Kidney epithelial cell (primary cell): Measurements from ENCODE around the gene PSME1. TPM values are rescaled to one million over a fixed set of nuclear protein-coding genes. Genes with fewer than 3 reads are reported as not detected.

Experiments
- DNase-seq: peaks from one replicate; pipeline ENCODE4 v3.0.0-alpha.2; 2010; ENCODE audit warnings: low read depth
- H3K27me3 ChIP-seq: 2 replicates; pipeline ENCODE4 v1.6.0; 2011; ENCODE audit warnings: low read length; ENCODE audit not compliant: control insufficient read depth, insufficient read depth
- H3K36me3 ChIP-seq: 2 replicates; pipeline ENCODE4 v1.5.1; 2011; ENCODE audit warnings: low read length; ENCODE audit not compliant: control insufficient read depth, insufficient read depth
- H3K4me3 ChIP-seq: 2 replicates; pipeline ENCODE4 v1.5.1; 2011; ENCODE audit warnings: low read depth, mild to moderate bottlenecking, control low read depth, low read length
- CTCF ChIP-seq: IDR thresholded peaks from 2 replicates; pipeline ENCODE4 v1.5.1; 2011; ENCODE audit warnings: mild to moderate bottlenecking, moderate library complexity, low read length, control low read depth, inconsistent platforms; ENCODE audit not compliant: insufficient read depth, poor library complexity, severe bottlenecking
- total RNA-seq: library from RNA; depleted of rRNA; stranded (reverse); fragments of >200 nt; gene quantifications from 2 replicates; pipeline ENCODE4 v1.2.3, GENCODE V29; 2015

The PSME1 gene
- total RNA-seq, 1 donor from 2014 or later: 234 TPM

GRCh38 chr14:24185741-24186140 is 49.7 kb downstream of the PSME1 start:
- Histone ChIP-seq H3K36me3 (peaks cover 6% of the 10 kb centered on the region), H3K4me3 (no peak overlapping the region), H3K27me3 (no peaks in the 10 kb centered on the region)
- DNase-seq: no peak
- TF ChIP-seq CTCF: no peak

- TF ChIP-seq CTCF: no peak
- H3K36me3 ChIP-seq: peaks cover 3% of the 10 kb centered on the region
- DNase-seq: no peak
- no peak overlapping the region for H3K4me3 ChIP-seq
- H3K27me3 ChIP-seq: no peaks in the 10 kb centered on the region
Observed at GRCh38 chr14:24186831-24187538, 51.0 kb downstream of the PSME1 start.

- H3K36me3 ChIP-seq: peaks cover 3% of the 10 kb centered on the region
- no peak for DNase-seq
- TF ChIP-seq CTCF: no peak
- H3K27me3 ChIP-seq: no peaks in the 10 kb centered on the region
- no peak overlapping the region for H3K4me3 ChIP-seq
Observed at GRCh38 chr14:24187539-24187915, 51.5 kb downstream of the PSME1 start.

Other genes with a start within 250 kb of the PSME1 start
- 25.0 and 36.4 TPM in 2 replicates for gene DHRS4, start 182.4 kb upstream of the PSME1 start, total RNA-seq
- gene DHRS4L2, start 147.3 kb upstream of the PSME1 start, total RNA-seq: 6.4 and 16.7 TPM in 2 replicates
- gene CARMIL3, start 84.2 kb upstream of the PSME1 start, total RNA-seq: 1.5 and 2.3 TPM in 2 replicates
- gene CPNE6, start 64.6 kb upstream of the PSME1 start, total RNA-seq: not detected in 2 replicates
- 127 and 142 TPM in 2 replicates for gene PCK2, start 41.9 kb upstream of the PSME1 start, total RNA-seq
- gene DCAF11, start 21.4 kb upstream of the PSME1 start, total RNA-seq: 63.3 and 83.9 TPM in 2 replicates
- 3.6 and 4.8 TPM in 2 replicates for gene NRL, start 21.2 kb upstream of the PSME1 start, total RNA-seq
- gene FITM1, start 5.5 kb upstream of the PSME1 start, total RNA-seq: not detected in 2 replicates
- gene EMC9, start 5.4 kb downstream of the PSME1 start, total RNA-seq: 17.1 and 23.2 TPM in 2 replicates
- 110 and 115 TPM in 2 replicates for gene PSME2, start 10.4 kb downstream of the PSME1 start, total RNA-seq
- gene RNF31, start 11.3 kb downstream of the PSME1 start, total RNA-seq: 70.7 and 77.0 TPM in 2 replicates
- 66.5 and 71.3 TPM in 2 replicates for gene IRF9, start 25.1 kb downstream of the PSME1 start, total RNA-seq
- gene REC8, start 35.9 kb downstream of the PSME1 start, total RNA-seq: 69.2 and 77.8 TPM in 2 replicates
- 59.3 and 67.2 TPM in 2 replicates for gene IPO4, start 52.6 kb downstream of the PSME1 start, total RNA-seq
- 55.6 and 58.1 TPM in 2 replicates for gene TM9SF1, start 59.2 kb downstream of the PSME1 start, total RNA-seq
- gene TSSK4, start 69.5 kb downstream of the PSME1 start, total RNA-seq: not detected in 2 replicates
- 92.8 and 112 TPM in 2 replicates for gene CHMP4A, start 77.3 kb downstream of the PSME1 start, total RNA-seq
- 11.8 and 19.9 TPM in 2 replicates for gene MDP1, start 79.9 kb downstream of the PSME1 start, total RNA-seq
- gene NEDD8, start 96.2 kb downstream of the PSME1 start, total RNA-seq: 157 and 180 TPM in 2 replicates
- 54.7 and 56.6 TPM in 2 replicates for gene GMPR2, start 96.7 kb downstream of the PSME1 start, total RNA-seq
- gene TINF2, start 106.4 kb downstream of the PSME1 start, total RNA-seq: 57.3 and 67.2 TPM in 2 replicates
- gene TGM1, start 127.0 kb downstream of the PSME1 start, total RNA-seq: 3.1 and 12.3 TPM in 2 replicates
- gene RABGGTA, start 135.4 kb downstream of the PSME1 start, total RNA-seq: 54.0 and 59.2 TPM in 2 replicates
- 44.9 and 48.5 TPM in 2 replicates for gene DHRS1, start 163.6 kb downstream of the PSME1 start, total RNA-seq
- 27.1 and 28.7 TPM in 2 replicates for gene NOP9, start 163.7 kb downstream of the PSME1 start, total RNA-seq
- 1.1 and 3.8 TPM in 2 replicates for gene CIDEB, start 171.8 kb downstream of the PSME1 start, total RNA-seq
- gene LTB4R2, start 173.9 kb downstream of the PSME1 start, total RNA-seq: 1.5 and 8.0 TPM in 2 replicates
- 2.8 and 4.7 TPM in 2 replicates for gene LTB4R, start 175.3 kb downstream of the PSME1 start, total RNA-seq
- 4.0 and 9.0 TPM in 2 replicates for gene ADCY4, start 198.9 kb downstream of the PSME1 start, total RNA-seq
- 2.3 and 2.9 TPM in 2 replicates for gene RIPK3, start 203.8 kb downstream of the PSME1 start, total RNA-seq
- 8.0 and 14.0 TPM in 2 replicates for gene NFATC4, start 232.0 kb downstream of the PSME1 start, total RNA-seq